GM18499 (cell line): ENCODE data around the gene CPN1.
"Not testable (repeated sequence)": the region's sequence is repeated elsewhere in the genome, so short reads cannot be mapped to it uniquely, and the experiment has no call there.

Experiments used
- ATAC-seq: cut with Tn5 transposase; IDR thresholded peaks from one replicate; pipeline ENCODE4 v1.9.1; 2021; ENCODE audit warnings: moderate number of reproducible peaks; ENCODE audit not compliant: insufficient read depth, unreplicated experiment

Gene CPN1

DNA sequence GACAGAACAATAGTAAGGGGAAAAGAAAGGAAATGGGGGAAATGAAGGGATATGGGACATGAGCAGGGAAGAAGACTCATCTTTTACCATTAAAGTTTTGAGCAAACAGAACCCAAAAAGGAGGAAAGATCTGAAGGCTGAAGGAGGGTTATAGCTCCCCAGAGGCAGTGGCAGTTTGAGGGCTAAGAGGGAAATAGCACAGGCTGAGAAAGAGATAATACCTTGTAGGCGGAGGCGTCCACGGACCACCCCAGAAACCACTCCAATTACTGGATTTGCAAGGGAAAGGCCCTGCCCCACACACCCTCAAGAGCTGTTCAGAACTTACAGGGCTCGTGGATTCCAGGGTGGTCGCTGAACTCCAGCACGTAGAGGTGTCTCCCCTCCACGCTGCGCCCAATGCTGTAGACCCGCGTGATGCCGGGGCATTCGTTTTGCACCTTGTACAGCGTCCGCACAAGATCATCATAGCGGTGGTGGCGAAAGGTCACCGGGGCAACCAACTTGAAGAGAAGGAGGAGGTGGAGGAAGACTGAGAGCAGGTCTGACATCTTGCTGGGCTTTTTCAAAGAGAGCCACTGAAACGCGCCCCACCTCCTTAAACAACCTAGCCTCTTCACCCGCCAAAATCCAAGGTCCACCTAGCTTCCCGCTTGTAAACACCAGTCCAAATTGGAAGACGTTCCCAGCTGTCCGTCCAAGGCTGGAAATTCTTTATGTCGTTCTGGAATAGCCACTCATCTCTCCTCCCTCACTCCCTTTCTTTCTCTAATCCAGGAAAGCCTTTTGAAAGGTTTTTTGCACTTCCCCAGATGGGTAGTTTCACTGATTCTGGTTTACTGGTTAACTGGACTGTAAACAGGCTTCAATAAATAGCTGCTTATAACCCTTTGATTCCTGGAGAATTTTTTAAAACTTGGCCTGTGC, at the start of gene CPN1:
Gene CPN1 (minus strand): TSS at position 795 of the 927 bp plus-strand sequence. CDS start 244 bp downstream, at position 551.
- ATAC-seq, result no peak

DNA sequence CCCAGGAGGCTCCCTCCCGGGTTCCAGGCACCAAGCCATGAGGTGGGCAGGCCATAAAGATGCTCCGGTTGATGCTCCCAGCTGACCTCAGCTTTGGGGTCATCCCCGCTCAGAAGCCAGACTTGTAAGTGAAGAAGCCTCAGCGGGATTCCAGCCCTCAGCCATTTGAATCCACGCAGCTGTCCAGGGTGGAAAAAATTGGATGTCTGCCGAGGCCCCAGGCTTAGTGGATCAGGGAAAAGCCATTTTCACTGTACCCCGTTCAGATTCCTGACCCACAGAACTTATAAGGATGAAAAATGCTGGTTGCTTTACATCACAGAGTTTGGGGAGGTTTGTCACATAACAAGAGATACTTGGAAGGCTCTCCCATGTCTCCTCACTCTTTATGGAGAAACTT, 49.2 kb upstream of the CPN1 start:
- ATAC-seq, result no peak

DNA sequence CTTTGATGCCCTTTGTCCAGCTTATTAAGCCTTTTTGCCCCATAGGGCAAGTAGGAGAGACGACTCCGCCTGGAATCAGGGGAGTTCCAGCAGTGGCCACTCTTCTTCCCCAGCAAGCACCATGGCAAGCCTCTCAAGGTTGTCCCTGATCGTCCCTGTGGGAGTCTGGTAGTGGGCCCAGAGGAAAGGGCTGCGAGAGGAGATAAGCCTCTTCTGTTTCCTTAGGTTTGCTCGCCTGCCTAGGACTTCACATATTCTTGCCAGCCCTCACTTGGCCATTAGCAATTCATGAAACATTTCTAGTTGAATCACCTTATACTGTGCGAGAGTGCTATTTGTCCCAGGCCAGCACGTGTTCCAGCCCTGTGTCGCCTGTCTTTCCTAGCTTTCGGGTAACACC, 47.8 kb upstream of the CPN1 start:
- no peak for ATAC-seq

GRCh38 chr10:100128951-100129350, 47.3 kb upstream of the CPN1 start:
- ATAC-seq, result no peak

DNA sequence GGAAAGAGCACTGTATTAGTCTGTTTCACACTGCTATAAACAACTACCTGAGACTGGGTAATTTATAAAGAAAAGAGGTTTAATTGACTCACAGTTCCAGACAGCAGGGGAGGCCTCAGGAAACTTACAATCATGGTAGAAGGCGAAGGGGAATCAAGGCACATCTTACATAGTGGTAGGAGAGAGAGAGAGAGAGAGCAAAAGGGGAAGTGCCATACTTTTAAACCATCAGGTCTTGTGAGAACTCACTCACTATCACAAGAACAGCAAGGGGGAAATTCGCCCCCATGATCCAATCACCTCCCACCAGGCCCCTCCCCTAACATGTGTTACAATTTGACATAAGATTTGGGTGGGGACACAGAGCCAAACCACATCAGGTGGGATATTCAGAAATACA, 43.7 kb upstream of the CPN1 start:
- not testable (repeated sequence) for ATAC-seq

GRCh38 chr10:100124097-100124496, 42.4 kb upstream of the CPN1 start:
- no peak for ATAC-seq

- ATAC-seq, result no peak
Measured at GRCh38 chr10:100122780-100123179, 41.1 kb upstream of the CPN1 start.

DNA sequence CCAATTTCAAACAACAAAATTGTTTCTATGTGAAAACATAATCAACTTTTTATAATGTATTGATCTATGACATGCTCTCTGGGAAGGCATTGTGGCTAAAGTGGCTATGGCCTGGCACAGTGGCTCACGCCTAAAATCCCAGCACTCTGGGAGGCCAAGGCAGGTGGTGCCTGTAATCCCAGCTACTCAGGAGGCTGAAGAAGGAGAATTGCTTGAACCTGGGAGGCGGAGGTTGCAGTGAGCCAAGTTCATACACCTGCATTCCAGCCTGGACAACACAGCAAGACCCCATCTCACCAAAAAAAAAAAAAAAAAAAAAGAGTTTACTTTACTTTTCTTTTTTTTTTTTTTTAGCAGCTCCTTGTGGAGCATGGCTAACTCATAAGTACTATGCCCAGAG, 38.9 kb upstream of the CPN1 start:
- ATAC-seq, result no peak

- ATAC-seq, result no peak
Measured at GRCh38 chr10:100119726-100120125, 38.1 kb upstream of the CPN1 start.

- no peak for ATAC-seq
Measured at GRCh38 chr10:100114976-100115770, 33.5 kb upstream of the CPN1 start.

GRCh38 chr10:100114460-100114859, 32.8 kb upstream of the CPN1 start:
- no peak for ATAC-seq

GRCh38 chr10:100109670-100110069, 28.0 kb upstream of the CPN1 start:
- ATAC-seq, result no peak

DNA sequence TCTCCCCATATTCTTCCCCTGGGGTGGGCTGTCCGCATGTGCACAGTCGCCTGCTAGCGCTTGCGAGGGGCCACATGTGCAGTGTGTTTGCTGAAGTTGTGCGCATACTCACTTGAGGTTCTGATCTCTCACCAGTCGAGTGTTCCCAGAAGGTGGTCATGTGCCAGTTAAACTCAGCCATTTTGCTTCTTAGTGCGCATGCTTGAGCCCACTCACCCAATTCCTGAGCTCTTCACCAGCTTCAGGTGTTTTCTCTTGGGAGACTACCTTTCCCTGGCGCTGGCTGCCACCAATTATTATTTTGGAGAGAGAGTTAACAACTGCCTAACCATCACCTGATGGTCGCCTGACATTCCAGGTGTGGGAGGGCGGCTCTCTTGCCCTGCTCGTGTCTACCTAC, 25.2 kb upstream of the CPN1 start:
- no peak for ATAC-seq

DNA sequence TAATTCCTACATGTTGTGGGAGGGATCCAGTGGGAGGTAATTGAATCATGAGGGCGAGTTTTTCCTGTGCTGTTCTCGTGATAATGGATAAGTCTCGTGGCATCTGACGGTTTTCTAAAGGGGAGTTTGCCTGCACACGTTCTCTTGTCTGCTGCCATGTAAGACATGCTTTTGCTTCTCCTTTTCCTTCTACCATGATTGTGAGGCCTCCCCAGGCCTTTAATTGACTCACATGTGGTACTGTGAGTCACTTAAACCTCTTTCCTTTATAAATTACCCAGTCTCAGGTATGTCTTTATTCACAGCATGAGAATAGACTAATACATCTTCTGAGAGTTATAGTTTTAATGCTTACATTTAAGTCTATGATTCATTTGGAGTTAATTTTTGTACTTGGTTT, 22.6 kb upstream of the CPN1 start:
- ATAC-seq, result no peak

GRCh38 chr10:100103581-100103980, 21.9 kb upstream of the CPN1 start:
- ATAC-seq, result no peak

DNA sequence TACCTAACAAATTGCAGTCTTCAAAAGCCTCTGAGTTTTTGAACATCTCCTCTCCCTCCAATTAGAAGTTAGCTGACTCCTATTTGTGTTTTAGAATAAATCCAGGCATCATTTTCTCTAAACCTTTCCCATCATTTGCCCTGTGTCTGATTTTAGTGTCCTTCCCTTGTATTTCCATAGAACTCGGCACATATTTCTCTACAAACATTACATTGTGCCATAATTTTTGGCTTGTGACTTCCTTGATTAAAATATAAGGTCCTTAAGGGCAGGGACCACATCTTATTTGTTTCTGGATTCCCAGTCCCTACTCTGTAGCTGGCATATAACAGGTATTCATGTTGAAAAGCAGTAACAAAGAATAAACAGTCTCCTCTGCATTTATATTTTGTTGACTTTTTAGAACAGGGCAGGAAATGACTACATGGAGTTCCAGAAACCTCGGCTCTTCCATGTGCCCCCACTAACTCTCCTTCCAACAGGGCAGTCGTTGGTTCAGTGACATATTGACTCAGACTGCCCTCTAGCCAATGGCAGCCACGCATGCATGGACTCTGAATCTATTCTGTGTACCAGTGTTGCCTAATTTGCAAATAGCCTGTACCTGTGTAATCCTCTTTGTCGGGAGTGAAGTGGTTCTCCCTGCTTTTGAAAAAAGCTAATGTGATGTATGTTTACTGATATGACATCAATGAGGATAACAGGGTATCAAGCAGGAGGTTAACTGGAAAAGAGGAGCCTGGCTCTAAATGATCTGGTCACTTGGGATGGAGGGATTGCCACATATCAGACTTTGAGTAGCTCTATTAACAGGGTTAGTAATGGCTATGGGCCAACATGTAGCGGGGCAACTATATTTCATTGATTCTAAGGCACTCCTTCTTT, 19.8 kb upstream of the CPN1 start:
- ATAC-seq, result no peak

- no peak for ATAC-seq
Measured at GRCh38 chr10:100100651-100101184, 19.0 kb upstream of the CPN1 start.

DNA sequence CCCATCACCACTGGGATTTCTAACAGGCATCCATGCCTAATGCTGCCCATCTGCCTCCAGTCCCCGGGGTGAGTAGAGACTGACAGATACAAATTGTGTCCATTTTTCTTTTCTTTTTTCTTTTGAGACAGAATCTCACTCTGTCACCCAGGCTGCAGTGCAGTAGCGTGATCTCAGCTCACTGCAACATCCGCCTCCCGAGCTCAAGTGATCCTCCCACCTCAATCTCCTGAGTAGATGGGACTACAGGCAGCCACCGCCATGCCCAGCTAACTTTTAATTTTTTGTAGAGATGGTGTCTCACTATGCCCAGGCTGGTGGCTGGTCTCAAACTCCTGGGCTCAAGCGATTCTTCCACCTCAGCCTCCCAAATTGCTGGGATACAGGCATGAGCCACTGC, 7.6 kb upstream of the CPN1 start:
- ATAC-seq, result no peak

GRCh38 chr10:100086708-100087107, 5.0 kb upstream of the CPN1 start:
- not testable (repeated sequence) for ATAC-seq

DNA sequence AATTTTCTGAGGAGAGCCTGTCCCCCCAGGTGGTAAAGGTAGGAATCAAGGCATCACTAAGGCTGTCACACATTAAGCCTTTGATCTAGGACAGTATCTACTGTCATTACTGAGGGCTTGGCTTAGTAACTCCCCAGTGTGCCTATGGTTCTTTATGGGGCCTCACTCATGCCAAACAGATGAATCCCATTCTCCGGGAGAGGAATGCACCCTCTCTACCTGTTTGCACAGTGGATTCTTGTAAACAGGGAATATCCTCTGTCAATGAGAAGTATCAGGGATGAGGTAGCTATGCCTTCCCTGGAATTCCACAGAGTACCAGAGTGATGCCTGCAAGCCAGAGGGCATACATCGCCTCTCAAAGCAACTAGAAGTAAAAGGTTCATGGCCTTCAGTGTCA, 3.9 kb upstream of the CPN1 start:
- ATAC-seq, result no peak
